ENCODE measurements around the gene FLII. TPM values are rescaled to one million over a fixed set of nuclear protein-coding genes. Genes with fewer than 3 reads are reported as not detected.

The FLII gene
- total RNA-seq, 1 experiment from 2014 or later = 430 TPM

- CTCF ChIA-PET = no interaction called here
- Histone ChIP-seq H3K27ac (no peak overlapping the region), H3K79me2 (ENCODE audit: low read depth) (peaks cover 11% of the 10 kb centered on the region), H3K4me2 (no peak overlapping the region), H4K20me1 (ENCODE audit: insufficient read depth) (0 out of 2 replicates have a peak, but pooled peaks cover 3% of the 10 kb centered on the region), H3K4me1 (replicated peaks; ENCODE audit: insufficient read depth) (peaks cover 20% of the 10 kb centered on the region), H3F3A (ENCODE audit: insufficient read depth, low read depth) (peaks cover 3% of the 10 kb centered on the region; the same call in 1 of the 2 replicates), H3K9me2 (ENCODE audit: insufficient read depth) (no peaks in the 10 kb centered on the region), H2AFZ (no peak overlapping the region), H3K27me3 (ENCODE audit: insufficient read depth, low read depth) (no peaks in the 10 kb centered on the region), H3K4me3 (no peak overlapping the region), H3K36me3 (ENCODE audit: low read depth) (no peaks in the 10 kb centered on the region), H3K9me3 (ENCODE audit: insufficient read depth, low read depth) (no peaks in the 10 kb centered on the region)
- intact Hi-C loops (cut with micrococcal nuclease; ENCODE audit: unreplicated experiment) = no loop called here
- BruUV-seq (replicated peaks) = no TSS peak
- DNase-seq = no peak
- POLR2A ChIA-PET (ENCODE audit: unreplicated experiment) = no interaction called here
- TF ChIP-seq CTCF (conservative IDR thresholded peaks at IDR 0.05) (no peak), EZH2 (IDR thresholded peaks at IDR 0.05; ENCODE audit: low read depth) (no peak)
Measured at GRCh38 chr17:18231164-18231563, 27.4 kb downstream of the FLII start.

DNA sequence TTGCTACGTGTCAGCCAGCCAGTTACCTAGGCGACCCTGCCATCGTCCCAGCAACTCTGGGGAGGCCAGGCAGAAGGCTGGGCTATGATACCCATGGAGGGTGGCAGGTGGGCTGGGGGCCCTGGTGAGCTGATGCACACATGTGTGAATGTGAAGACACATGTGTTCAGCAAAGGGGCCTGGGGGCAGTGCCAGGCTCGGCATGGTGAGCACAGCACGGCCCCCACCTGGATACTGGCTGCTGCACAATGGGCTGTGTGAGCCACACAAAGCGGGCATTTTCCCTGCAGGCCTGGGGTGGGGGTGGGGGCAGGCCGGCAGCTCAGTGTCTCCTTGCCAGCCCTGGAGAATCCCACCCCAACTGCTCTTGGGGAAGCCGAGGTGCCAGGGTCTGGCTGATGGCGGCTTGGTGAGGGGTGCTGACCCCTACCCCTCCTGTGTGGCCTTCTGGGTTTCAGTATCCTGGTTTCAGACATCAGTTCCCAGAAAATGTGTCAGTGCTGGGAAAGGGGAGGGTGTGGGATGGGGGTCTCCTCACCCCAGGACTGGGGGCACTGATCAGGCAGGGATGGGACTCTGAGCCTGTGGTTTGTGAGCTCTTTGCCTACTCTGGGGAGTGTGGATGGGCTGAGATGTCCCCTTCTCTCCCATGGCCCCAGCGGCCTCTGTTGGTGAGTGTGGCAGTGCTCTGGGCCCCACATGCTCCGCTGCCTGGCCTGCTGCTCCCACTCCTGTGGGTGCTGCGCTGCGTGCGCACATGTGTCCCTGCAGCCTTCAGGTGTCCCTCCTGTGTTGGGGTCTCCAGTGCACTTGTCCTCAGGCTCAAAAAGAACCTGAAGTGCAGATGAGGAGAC, 28.0 kb downstream of the FLII start:
- Histone ChIP-seq H3K9me2 (ENCODE audit: insufficient read depth) (no peaks in the 10 kb centered on the region), H3K79me2 (ENCODE audit: low read depth) (peaks cover 13% of the 10 kb centered on the region)
- DNase-seq = no peak

DNA sequence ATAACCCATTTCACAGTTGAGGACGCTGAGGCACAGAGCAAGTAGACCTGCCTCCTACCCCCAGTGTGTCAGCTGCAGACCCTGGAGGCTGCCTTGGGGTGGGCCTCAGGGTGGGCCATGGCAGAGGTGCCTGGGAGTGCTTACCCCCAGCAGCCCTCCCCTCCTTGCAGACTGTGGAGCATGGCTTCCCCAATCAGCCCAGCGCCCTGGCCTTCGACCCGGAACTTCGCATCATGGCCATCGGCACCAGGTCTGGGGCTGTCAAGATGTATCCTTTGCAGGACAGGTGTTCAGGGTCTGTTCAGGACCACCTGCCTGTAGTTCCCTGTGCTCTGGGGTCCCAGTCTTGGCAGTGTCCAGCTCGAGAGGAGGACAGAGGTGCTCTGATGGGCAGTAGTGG, 28.8 kb downstream of the FLII start:
- TF ChIP-seq CTCF (conservative IDR thresholded peaks at IDR 0.05) (no peak), EZH2 (IDR thresholded peaks at IDR 0.05; ENCODE audit: low read depth) (no peak)
- no peak overlapping the region for H2AFZ ChIP-seq
- no peak overlapping the region for H3K27ac ChIP-seq
- DNase-seq = no peak
- H3K4me3 ChIP-seq = no peak overlapping the region
- H4K20me1 ChIP-seq (ENCODE audit: insufficient read depth) = 0 out of 2 replicates have a peak, but pooled peaks cover 3% of the 10 kb centered on the region
- H3K9me3 ChIP-seq (ENCODE audit: insufficient read depth, low read depth) = no peaks in the 10 kb centered on the region
- no peaks in the 10 kb centered on the region for H3K27me3 ChIP-seq (ENCODE audit: insufficient read depth, low read depth)
- no peaks in the 10 kb centered on the region for H3K36me3 ChIP-seq (ENCODE audit: low read depth)
- H3F3A ChIP-seq (ENCODE audit: insufficient read depth, low read depth) = no peaks in the 10 kb centered on the region
- ChIA-PET CTCF (no interaction called here), POLR2A (ENCODE audit: unreplicated experiment) (interaction anchor here (0.6 kb wide), 1 partner anchor 104 kb away, joined by 20 read pairs; no protein-coding TSS in a partner anchor)
- no peak overlapping the region for H3K4me2 ChIP-seq
- H3K9me2 ChIP-seq (ENCODE audit: insufficient read depth) = no peaks in the 10 kb centered on the region
- intact Hi-C loops (cut with micrococcal nuclease; ENCODE audit: unreplicated experiment) = loop anchor here (10.0 kb wide), 1 partner anchor 85 kb away; the partner anchor contains the start of genes SMCR8 and TOP3A
- H3K4me1 ChIP-seq (replicated peaks; ENCODE audit: insufficient read depth) = peaks cover 11% of the 10 kb centered on the region
- H3K79me2 ChIP-seq (ENCODE audit: low read depth) = peaks cover 13% of the 10 kb centered on the region
- no TSS peak for BruUV-seq (replicated peaks)

More for the DNA sequence above, 28.0 kb downstream of the FLII start:
- no peaks in the 10 kb centered on the region; the same call in 1 of the 2 replicates for H3F3A ChIP-seq (ENCODE audit: insufficient read depth, low read depth)
- ChIA-PET CTCF (no interaction called here), POLR2A (ENCODE audit: unreplicated experiment) (no interaction called here)
- no peak overlapping the region for H3K27ac ChIP-seq
- BruUV-seq (replicated peaks) = no TSS peak
- intact Hi-C loops (cut with micrococcal nuclease; ENCODE audit: unreplicated experiment) = no loop called here
- no peak overlapping the region for H2AFZ ChIP-seq
- TF ChIP-seq CTCF (conservative IDR thresholded peaks at IDR 0.05) = no peak
- TF ChIP-seq EZH2 (IDR thresholded peaks at IDR 0.05; ENCODE audit: low read depth) = no peak
- no peaks in the 10 kb centered on the region for H3K9me3 ChIP-seq (ENCODE audit: insufficient read depth, low read depth)
- H3K4me2 ChIP-seq = no peak overlapping the region
- H3K27me3 ChIP-seq (ENCODE audit: insufficient read depth, low read depth) = no peaks in the 10 kb centered on the region
- no peak overlapping the region for H3K4me3 ChIP-seq
- H3K4me1 ChIP-seq (replicated peaks; ENCODE audit: insufficient read depth) = peaks cover 15% of the 10 kb centered on the region
- H4K20me1 ChIP-seq (ENCODE audit: insufficient read depth) = 0 out of 2 replicates have a peak, but pooled peaks cover 3% of the 10 kb centered on the region
- no peaks in the 10 kb centered on the region for H3K36me3 ChIP-seq (ENCODE audit: low read depth)
